GM19452 (cell line): ENCODE results near the gene NCOA1.
"Not testable (repeated sequence)": the region's sequence is repeated elsewhere in the genome, so short reads cannot be mapped to it uniquely, and the experiment has no call there.

Experiments used
- ATAC-seq: cut with Tn5 transposase; IDR thresholded peaks from one replicate; pipeline ENCODE4 v1.9.1; 2021; ENCODE audit not compliant: unreplicated experiment

Gene NCOA1

GRCh38 chr2:24473626-24474025 lies 17.4 kb upstream of the NCOA1 start:
- ATAC-seq, result no peak

DNA sequence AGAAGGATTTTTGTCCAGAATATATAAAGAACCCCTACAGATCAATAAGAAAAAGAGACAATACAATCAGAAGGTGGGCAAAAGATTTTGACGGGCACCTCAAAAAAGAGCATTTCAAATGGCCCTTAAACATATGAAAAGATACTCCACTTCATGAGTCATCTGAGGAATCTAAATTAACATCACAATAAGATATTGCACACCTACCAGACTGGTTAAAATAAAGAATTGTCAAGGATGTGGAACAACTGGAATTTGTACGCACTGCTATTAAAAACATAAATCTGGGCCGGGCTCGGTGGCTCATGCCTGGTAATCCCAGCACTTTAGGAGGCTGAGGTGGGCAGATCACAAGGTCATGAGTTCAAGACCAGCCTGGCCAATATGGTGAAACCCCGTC lies 17.0 kb upstream of the NCOA1 start:
- no peak for ATAC-seq

- no peak for ATAC-seq
These were observed 13.8 kb upstream of the NCOA1 start for GRCh38 chr2:24477229-24477628.

GRCh38 chr2:24478243-24478642 lies 12.8 kb upstream of the NCOA1 start:
- ATAC-seq, result no peak

- ATAC-seq, result no peak
These were observed 10.8 kb upstream of the NCOA1 start for GRCh38 chr2:24480245-24480644.

DNA sequence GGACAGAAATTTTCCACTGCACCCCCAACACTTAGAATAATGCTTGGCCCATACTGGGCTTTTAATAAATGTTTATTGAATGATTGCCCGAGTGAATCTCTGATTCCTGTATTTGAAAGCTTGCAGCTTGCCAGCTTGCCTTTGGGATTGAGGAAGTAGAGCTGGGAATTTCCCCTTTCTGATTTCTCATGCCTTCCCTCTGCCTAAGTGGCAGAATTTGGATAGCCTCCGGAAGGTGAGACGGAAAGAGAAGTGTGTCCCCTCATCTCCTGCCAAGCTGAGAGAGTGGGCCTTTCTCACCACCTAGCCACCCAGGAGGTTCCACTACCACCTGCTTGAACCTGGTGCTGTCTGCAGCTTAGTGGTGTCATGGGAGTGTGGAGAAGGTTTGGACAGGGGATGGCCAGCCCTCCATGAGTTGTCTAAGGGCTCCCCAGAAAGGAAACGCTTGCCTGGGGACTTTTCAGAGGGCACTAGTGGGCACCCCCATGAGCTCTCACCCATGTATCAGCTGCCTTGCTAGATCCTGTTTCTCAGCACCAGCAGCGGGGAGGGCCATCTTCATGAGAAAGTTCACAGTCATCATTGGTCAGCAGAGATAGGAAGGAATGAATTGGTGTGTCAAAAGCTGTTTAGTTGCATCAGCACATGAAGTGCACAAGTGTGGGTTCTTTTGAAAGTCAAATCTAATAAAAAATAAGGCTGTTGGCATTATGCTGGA lies 8.6 kb upstream of the NCOA1 start:
- no peak for ATAC-seq

DNA sequence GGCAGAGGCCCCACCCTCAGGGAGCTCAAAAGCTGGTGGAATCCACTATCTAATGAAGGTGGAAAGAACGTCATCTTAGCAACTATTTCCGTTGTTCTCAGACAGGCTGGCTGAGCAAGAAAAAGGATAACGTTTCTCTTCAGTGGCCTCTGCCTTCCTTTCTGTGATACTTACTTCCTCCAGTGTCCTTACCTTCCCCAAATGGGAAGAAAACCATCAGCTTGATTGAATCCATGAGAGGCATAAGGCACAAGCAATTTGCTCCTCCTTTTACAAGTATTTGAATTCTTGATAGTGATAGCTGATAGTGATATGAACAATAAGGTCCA lies 8.1 kb upstream of the NCOA1 start:
- no peak for ATAC-seq

DNA sequence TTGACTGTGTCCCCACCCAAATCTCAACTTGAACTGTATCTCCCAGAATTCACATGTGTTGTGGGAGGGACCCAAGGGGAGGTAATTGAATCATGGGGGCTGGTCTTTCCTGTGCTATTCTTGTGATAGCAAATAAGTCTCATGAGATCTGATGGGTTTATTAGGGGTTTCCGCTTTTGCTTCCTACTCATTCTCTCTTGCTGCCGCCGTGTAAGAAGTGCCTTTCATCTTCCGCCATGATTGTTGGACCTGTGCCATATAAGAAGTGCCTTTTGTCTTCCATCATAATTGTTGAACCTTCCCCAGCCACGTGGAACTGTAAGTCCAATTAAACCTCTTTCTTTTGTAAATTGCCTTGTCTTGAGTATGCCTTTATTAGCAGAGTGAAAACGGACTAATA lies 6.4 kb upstream of the NCOA1 start:
- ATAC-seq, result not testable (repeated sequence)

DNA sequence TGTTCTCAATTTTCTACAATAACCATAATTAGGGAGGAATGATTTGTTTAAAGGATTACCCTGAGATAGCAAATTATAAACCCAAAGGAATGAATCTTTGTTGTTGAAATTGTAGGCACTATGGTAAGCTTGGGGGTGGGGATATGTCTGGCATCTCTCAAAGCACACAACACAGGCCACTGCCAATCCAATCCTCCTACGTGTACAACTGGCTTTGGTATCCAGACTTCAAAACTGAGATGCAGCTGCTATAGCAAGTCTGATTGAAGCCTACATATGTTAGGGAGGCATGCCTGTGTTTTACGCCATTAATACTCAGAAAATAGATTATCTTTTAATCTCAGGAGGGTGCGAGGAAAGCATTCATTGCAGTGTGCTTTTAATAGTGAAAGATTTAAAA lies 5.9 kb upstream of the NCOA1 start:
- no peak for ATAC-seq

- ATAC-seq, result no peak
These were observed 4.3 kb upstream of the NCOA1 start for GRCh38 chr2:24486636-24487205.

- ATAC-seq, result no peak
These were observed 1.4 kb upstream of the NCOA1 start for GRCh38 chr2:24489465-24490180.

GRCh38 chr2:24490181-24490689 lies 819 bp upstream of the NCOA1 start:
- ATAC-seq, result no peak

- peak; percentile 48 for ATAC-seq
These were observed 727 bp downstream of the NCOA1 start for GRCh38 chr2:24491542-24492420.

- no peak for ATAC-seq
These were observed 1.6 kb downstream of the NCOA1 start for GRCh38 chr2:24492421-24493279.

- no peak for ATAC-seq
These were observed 2.7 kb downstream of the NCOA1 start for GRCh38 chr2:24493713-24494112.

DNA sequence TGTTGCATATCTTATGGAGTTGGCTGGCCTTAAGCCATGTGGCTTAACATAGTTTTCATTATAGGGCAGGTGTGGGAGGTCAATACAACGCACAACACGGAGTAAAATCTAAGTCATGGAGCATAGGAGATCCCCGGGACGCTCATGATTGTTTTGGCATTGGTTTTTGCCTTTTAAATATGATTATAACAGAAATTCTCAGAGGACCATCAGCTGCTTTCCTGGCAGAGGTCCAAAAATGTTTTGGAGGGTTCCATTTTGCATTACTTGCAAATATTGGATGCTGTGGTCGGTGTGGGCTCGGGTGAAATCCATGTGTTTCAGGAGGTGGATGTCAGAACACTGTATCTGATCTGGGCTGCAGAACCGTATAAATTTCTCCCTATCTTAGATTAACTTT lies 3.4 kb downstream of the NCOA1 start:
- no peak for ATAC-seq

DNA sequence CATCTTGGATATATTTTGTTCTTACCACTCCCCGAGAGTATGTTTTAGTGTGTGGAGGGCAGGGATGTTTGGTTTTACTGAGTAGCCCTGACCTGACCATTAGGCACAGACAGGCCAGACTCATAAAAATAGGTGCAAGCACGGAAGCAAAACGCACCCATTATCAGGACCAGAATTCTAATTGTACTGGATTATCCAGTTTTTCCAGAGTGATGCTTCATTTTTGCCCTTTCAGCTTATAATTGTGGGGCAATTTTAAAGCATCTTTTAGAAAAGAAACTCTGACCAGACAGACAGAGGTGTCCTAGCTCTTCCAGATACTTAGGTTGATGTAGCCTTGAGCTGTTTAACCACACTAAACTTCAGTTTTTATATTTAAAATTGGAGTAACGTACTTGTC lies 4.4 kb downstream of the NCOA1 start:
- ATAC-seq, result no peak

- ATAC-seq, result no peak
These were observed 5.9 kb downstream of the NCOA1 start for GRCh38 chr2:24496959-24497358.

GRCh38 chr2:24497685-24498084 lies 6.6 kb downstream of the NCOA1 start:
- no peak for ATAC-seq

DNA sequence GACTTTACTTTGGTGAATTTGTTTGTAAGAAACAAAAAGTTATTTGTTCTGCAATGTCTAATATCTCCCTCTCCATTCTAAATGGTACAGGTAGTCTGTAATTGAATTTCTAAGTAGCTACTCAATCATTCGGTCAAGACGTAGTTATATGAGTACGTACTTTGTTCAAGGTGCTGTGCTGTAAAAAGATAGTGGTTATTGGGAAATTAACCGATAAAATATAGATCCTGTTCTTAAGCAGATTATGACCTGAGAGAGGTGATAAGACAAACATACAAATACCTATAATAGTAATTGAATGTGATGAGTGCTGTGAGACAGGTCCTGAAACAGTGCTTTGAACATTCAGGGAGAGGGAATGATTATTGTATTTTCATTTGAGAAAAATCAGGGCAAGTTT lies 7.1 kb downstream of the NCOA1 start:
- no peak for ATAC-seq
